Uterus (tissue), 2 donors: ENCODE data around the gene TEX55.

ENCODE experiments used
- POLR2A ChIP-seq, 2 donors: fragments of 450-650 bp; IDR thresholded peaks; one replicate each; pipeline ENCODE4 v1.6.1; 2016; ENCODE audit warnings: antibody characterized with exemption in 2 of 2, mild to moderate bottlenecking in 1 of 2, moderate library complexity in 1 of 2
- TF ChIP-seq, protein P1 (sequence below), 4 experiments: fragments of 200-600 bp in 2 of 4; fragments of 450-650 bp in 2 of 4; sonication (generic) in 2 of 4; IDR thresholded peaks; one replicate each; pipeline ENCODE4 v1.5.1; 2016 to 2019; ENCODE audit warnings: antibody characterized with exemption in 4 of 4, mild to moderate bottlenecking in 2 of 4, moderate library complexity in 1 of 4

DNA sequence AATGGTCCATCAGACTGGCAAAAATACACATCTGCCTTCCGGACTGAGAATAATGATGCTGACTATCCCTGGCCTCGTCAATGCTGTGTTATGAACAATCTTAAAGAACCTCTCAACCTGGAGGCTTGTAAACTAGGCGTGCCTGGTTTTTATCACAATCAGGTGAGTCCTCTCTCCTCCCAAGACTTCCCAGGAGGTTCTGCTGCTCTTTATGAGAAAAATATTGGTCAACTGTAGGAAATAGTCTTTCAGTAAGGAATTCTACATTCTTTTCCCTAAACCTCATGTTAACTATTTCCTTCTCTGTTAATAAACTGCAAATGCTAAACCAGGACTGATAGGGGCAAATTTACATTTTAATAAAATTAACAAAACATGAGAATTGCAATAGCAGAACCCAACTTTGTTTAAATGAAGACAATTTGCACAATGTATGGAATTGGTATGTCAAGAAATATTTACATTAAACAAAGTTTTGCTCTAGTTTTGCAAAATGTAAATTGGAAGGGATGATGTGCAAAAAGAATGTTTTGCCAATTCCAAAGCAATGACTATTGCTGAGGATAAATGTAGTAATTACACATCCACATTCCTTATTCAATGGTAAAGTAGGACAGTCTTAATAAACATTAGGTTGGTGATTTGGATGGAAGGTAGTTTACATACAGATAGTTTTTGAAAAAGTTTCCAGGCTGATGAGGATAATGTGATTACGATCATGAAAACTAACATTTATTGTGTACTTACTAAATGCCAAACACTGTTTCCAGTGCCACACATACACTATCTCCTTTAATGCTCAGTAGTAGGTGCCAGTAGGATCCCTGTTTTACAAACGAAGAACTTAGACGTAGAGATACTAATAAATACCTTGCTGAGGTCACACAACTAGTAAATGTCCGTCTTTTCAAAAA is 48.5 kb downstream of the TEX55 start:
- TF ChIP-seq, protein P1, sequence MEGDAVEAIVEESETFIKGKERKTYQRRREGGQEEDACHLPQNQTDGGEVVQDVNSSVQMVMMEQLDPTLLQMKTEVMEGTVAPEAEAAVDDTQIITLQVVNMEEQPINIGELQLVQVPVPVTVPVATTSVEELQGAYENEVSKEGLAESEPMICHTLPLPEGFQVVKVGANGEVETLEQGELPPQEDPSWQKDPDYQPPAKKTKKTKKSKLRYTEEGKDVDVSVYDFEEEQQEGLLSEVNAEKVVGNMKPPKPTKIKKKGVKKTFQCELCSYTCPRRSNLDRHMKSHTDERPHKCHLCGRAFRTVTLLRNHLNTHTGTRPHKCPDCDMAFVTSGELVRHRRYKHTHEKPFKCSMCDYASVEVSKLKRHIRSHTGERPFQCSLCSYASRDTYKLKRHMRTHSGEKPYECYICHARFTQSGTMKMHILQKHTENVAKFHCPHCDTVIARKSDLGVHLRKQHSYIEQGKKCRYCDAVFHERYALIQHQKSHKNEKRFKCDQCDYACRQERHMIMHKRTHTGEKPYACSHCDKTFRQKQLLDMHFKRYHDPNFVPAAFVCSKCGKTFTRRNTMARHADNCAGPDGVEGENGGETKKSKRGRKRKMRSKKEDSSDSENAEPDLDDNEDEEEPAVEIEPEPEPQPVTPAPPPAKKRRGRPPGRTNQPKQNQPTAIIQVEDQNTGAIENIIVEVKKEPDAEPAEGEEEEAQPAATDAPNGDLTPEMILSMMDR (IDR thresholded peaks at IDR 0.05), result no peak
- TF ChIP-seq POLR2A (IDR thresholded peaks at IDR 0.05), result no peak
